ENCODE measurements around the gene HSPA8. TPM values are rescaled to one million over a fixed set of nuclear protein-coding genes. Genes with fewer than 3 reads are reported as not detected.
A peak's percentile ranks its signal among the peaks of the same experiment; 100 is the strongest.

The HSPA8 gene
- total RNA-seq, 2 donors from 2014 or later = 565 to 901 TPM

GRCh38 chr11:123035831-123036230 is 26.1 kb downstream of the HSPA8 start:
- no peaks in the 10 kb centered on the region for H3K9me3 ChIP-seq
- H3K9ac ChIP-seq (ENCODE audit: low read depth in 2 of 2, low read length in 2 of 2) = no peak overlapping the region
- DNase-seq = no peak
- H3K4me1 ChIP-seq = no peaks in the 10 kb centered on the region
- intact Hi-C loops (cut with DNase I) = no loop called here
- no peaks in the 10 kb centered on the region for H3K36me3 ChIP-seq
- no peak overlapping the region for H3K4me3 ChIP-seq
- no peaks in the 10 kb centered on the region for H3K27me3 ChIP-seq
- no peak overlapping the region for H3K27ac ChIP-seq
- TF ChIP-seq, protein P1, sequence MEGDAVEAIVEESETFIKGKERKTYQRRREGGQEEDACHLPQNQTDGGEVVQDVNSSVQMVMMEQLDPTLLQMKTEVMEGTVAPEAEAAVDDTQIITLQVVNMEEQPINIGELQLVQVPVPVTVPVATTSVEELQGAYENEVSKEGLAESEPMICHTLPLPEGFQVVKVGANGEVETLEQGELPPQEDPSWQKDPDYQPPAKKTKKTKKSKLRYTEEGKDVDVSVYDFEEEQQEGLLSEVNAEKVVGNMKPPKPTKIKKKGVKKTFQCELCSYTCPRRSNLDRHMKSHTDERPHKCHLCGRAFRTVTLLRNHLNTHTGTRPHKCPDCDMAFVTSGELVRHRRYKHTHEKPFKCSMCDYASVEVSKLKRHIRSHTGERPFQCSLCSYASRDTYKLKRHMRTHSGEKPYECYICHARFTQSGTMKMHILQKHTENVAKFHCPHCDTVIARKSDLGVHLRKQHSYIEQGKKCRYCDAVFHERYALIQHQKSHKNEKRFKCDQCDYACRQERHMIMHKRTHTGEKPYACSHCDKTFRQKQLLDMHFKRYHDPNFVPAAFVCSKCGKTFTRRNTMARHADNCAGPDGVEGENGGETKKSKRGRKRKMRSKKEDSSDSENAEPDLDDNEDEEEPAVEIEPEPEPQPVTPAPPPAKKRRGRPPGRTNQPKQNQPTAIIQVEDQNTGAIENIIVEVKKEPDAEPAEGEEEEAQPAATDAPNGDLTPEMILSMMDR (IDR thresholded peaks at IDR 0.05) = no peak

DNA sequence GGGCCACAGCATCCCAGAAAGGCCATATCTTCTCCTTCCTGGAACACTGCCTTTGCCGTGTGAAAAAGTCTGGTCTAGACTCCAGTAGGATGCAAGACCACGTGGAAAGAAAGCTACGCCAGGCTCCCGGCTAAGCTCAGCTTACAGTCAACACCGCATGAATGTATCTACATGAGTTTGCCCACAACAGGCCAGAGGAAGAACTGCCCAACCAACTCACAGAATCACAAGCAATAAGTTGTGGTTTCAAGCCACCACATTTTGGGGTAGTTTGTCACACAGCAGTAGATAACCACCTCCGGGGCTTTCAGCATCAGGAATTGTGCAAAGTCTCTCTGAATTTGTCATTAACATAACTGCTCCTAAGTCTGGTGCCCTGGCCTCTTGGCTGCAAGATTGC is 27.3 kb downstream of the HSPA8 start:
- Histone ChIP-seq H3K36me3 (no peaks in the 10 kb centered on the region), H3K27me3 (no peaks in the 10 kb centered on the region), H3K4me3 (no peak overlapping the region), H3K4me1 (no peaks in the 10 kb centered on the region), H3K27ac (no peak overlapping the region), H3K9me3 (no peaks in the 10 kb centered on the region), H3K9ac (ENCODE audit: low read depth in 2 of 2, low read length in 2 of 2) (no peak overlapping the region)
- TF ChIP-seq, protein P1 (IDR thresholded peaks at IDR 0.05) = no peak
- DNase-seq = no peak
- intact Hi-C loops (cut with DNase I) = no loop called here

- intact Hi-C loops (cut with DNase I) = no loop called here
- no peak overlapping the region for H3K4me3 ChIP-seq
- no peaks in the 10 kb centered on the region for H3K9me3 ChIP-seq
- H3K4me1 ChIP-seq = no peaks in the 10 kb centered on the region
- H3K9ac ChIP-seq (ENCODE audit: low read depth in 2 of 2, low read length in 2 of 2) = no peak overlapping the region
- H3K27me3 ChIP-seq = no peaks in the 10 kb centered on the region
- DNase-seq = no peak
- TF ChIP-seq, protein P1 (IDR thresholded peaks at IDR 0.05) = no peak
- no peak overlapping the region for H3K27ac ChIP-seq
- H3K36me3 ChIP-seq = no peaks in the 10 kb centered on the region
Observed at GRCh38 chr11:123033895-123034294, 28.0 kb downstream of the HSPA8 start.

DNA sequence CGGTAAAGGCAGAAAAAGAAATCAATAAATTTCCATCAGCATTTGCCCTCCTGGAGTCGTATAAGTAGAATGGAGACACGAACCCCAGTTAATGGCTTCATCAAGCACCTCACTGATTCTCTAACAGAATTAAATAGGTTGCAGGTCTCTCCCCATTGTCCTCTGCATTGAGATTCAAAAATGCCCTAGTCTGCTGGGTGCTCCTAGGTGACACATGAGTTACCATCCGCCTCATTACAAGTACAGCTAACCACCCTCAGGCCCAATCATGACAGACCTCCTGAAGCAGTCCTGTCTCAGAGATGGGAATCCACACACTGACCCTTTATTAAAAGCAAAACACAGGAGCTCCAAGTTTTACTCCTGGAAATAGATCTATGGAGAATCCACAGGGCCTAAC is 31.4 kb downstream of the HSPA8 start:
- H3K27me3 ChIP-seq = no peaks in the 10 kb centered on the region
- no peaks in the 10 kb centered on the region for H3K9me3 ChIP-seq
- DNase-seq = no peak
- no peaks in the 10 kb centered on the region for H3K4me1 ChIP-seq
- no peak overlapping the region for H3K27ac ChIP-seq
- no peak overlapping the region for H3K4me3 ChIP-seq
- no peak overlapping the region for H3K9ac ChIP-seq (ENCODE audit: low read depth in 2 of 2, low read length in 2 of 2)
- no peaks in the 10 kb centered on the region for H3K36me3 ChIP-seq
- TF ChIP-seq, protein P1 (IDR thresholded peaks at IDR 0.05) = no peak
- intact Hi-C loops (cut with DNase I) = no loop called here

- TF ChIP-seq, protein P1 (IDR thresholded peaks at IDR 0.05) = peak; percentile 28
- Histone ChIP-seq H3K27me3 (no peaks in the 10 kb centered on the region), H3K27ac (no peak overlapping the region), H3K9me3 (no peaks in the 10 kb centered on the region), H3K36me3 (no peaks in the 10 kb centered on the region), H3K4me3 (no peak overlapping the region), H3K9ac (ENCODE audit: low read depth in 2 of 2, low read length in 2 of 2) (no peak overlapping the region), H3K4me1 (no peaks in the 10 kb centered on the region)
- DNase-seq = no peak
- intact Hi-C loops (cut with DNase I) = loop anchor here (5.0 kb wide), 1 partner anchor 159 kb away; no protein-coding TSS in a partner anchor
Observed at GRCh38 chr11:123020968-123021367, 41.0 kb downstream of the HSPA8 start.

GRCh38 chr11:123018702-123019101 is 43.2 kb downstream of the HSPA8 start:
- H3K4me1 ChIP-seq = no peaks in the 10 kb centered on the region
- TF ChIP-seq, protein P1 (IDR thresholded peaks at IDR 0.05) = no peak
- intact Hi-C loops (cut with DNase I) = no loop called here

More at GRCh38 chr11:123018702-123019101, 43.2 kb downstream of the HSPA8 start:
- no peak overlapping the region for H3K9ac ChIP-seq (ENCODE audit: low read depth in 2 of 2, low read length in 2 of 2)
- no peak overlapping the region for H3K4me3 ChIP-seq
- H3K27ac ChIP-seq = no peak overlapping the region
- DNase-seq = no peak
- H3K36me3 ChIP-seq = no peaks in the 10 kb centered on the region
- H3K9me3 ChIP-seq = no peaks in the 10 kb centered on the region
- H3K27me3 ChIP-seq = no peaks in the 10 kb centered on the region

Data from colonic mucosa (tissue), 4 donors.